HL-60 (cell line): ENCODE measurements around the gene THSD7B.

Experiments used
- DNase-seq, 2 experiments: peaks; one replicate each; pipeline ENCODE4 v3.0.0-alpha.2; 2010 to 2020; ENCODE audit warnings: low read depth in 1 of 2, low spot score in 1 of 2
- H3K27ac ChIP-seq: fragments of 250-450 bp; sonication (Bioruptor Pico); replicated peaks from 2 replicates; pipeline ENCODE4 v1.5.1; 2020; ENCODE audit warnings: mild to moderate bottlenecking, moderate library complexity
- H3K27me3 ChIP-seq: fragments of 250-450 bp; sonication (Bioruptor Pico); 2 replicates; pipeline ENCODE4 v1.5.1; 2021; ENCODE audit warnings: mild to moderate bottlenecking, moderate library complexity; ENCODE audit not compliant: insufficient read depth, poor library complexity, severe bottlenecking
- H3K4me3 ChIP-seq: replicated peaks from 2 replicates; pipeline ENCODE4 v1.5.1; 2011; ENCODE audit warnings: mild to moderate bottlenecking, control low read depth, low read length; ENCODE audit not compliant: insufficient read depth
- GABPA ChIP-seq: IDR thresholded peaks from 2 replicates; pipeline ENCODE4 v1.6.1; 2012; ENCODE audit warnings: low read depth
- POLR2AphosphoS5 ChIP-seq: IDR thresholded peaks from 2 replicates; pipeline ENCODE4 v1.6.1; 2012; ENCODE audit warnings: low read depth
- SPI1 ChIP-seq: IDR thresholded peaks from 2 replicates; pipeline ENCODE4 v1.6.1; 2012; ENCODE audit warnings: low read depth, mild to moderate bottlenecking, borderline replicate concordance
- TF ChIP-seq, protein P1 (sequence below): IDR thresholded peaks from one replicate; pipeline ENCODE4 v1.5.1; 2011; ENCODE audit warnings: low read length, control low read depth, inconsistent platforms; ENCODE audit not compliant: insufficient read depth
- TF ChIP-seq, protein P2 (sequence below): IDR thresholded peaks from 2 replicates; pipeline ENCODE4 v1.6.1; 2012; ENCODE audit warnings: low read depth; ENCODE audit not compliant: insufficient replicate concordance

THSD7B gene

GRCh38 chr2:137715731-137716191, 950.4 kb downstream of the THSD7B start:
- no peak overlapping the region for H3K4me3 ChIP-seq
- no peaks in the 10 kb centered on the region for H3K27me3 ChIP-seq
- DNase-seq = no peak
- no peak for TF ChIP-seq GABPA
- TF ChIP-seq, protein P1, sequence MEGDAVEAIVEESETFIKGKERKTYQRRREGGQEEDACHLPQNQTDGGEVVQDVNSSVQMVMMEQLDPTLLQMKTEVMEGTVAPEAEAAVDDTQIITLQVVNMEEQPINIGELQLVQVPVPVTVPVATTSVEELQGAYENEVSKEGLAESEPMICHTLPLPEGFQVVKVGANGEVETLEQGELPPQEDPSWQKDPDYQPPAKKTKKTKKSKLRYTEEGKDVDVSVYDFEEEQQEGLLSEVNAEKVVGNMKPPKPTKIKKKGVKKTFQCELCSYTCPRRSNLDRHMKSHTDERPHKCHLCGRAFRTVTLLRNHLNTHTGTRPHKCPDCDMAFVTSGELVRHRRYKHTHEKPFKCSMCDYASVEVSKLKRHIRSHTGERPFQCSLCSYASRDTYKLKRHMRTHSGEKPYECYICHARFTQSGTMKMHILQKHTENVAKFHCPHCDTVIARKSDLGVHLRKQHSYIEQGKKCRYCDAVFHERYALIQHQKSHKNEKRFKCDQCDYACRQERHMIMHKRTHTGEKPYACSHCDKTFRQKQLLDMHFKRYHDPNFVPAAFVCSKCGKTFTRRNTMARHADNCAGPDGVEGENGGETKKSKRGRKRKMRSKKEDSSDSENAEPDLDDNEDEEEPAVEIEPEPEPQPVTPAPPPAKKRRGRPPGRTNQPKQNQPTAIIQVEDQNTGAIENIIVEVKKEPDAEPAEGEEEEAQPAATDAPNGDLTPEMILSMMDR = no peak
- TF ChIP-seq POLR2AphosphoS5 = no peak
- TF ChIP-seq, protein P2, sequence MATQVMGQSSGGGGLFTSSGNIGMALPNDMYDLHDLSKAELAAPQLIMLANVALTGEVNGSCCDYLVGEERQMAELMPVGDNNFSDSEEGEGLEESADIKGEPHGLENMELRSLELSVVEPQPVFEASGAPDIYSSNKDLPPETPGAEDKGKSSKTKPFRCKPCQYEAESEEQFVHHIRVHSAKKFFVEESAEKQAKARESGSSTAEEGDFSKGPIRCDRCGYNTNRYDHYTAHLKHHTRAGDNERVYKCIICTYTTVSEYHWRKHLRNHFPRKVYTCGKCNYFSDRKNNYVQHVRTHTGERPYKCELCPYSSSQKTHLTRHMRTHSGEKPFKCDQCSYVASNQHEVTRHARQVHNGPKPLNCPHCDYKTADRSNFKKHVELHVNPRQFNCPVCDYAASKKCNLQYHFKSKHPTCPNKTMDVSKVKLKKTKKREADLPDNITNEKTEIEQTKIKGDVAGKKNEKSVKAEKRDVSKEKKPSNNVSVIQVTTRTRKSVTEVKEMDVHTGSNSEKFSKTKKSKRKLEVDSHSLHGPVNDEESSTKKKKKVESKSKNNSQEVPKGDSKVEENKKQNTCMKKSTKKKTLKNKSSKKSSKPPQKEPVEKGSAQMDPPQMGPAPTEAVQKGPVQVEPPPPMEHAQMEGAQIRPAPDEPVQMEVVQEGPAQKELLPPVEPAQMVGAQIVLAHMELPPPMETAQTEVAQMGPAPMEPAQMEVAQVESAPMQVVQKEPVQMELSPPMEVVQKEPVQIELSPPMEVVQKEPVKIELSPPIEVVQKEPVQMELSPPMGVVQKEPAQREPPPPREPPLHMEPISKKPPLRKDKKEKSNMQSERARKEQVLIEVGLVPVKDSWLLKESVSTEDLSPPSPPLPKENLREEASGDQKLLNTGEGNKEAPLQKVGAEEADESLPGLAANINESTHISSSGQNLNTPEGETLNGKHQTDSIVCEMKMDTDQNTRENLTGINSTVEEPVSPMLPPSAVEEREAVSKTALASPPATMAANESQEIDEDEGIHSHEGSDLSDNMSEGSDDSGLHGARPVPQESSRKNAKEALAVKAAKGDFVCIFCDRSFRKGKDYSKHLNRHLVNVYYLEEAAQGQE = no peak
- no peak for TF ChIP-seq SPI1
- H3K27ac ChIP-seq = no peak overlapping the region

- TF ChIP-seq POLR2AphosphoS5 = no peak
- TF ChIP-seq, protein P1 = no peak
- no peak for TF ChIP-seq SPI1
- TF ChIP-seq, protein P2 = no peak
- TF ChIP-seq GABPA = no peak
- Histone ChIP-seq H3K27ac (no peak overlapping the region), H3K4me3 (no peak overlapping the region), H3K27me3 (no peaks in the 10 kb centered on the region)
- no peak for DNase-seq
Measured at GRCh38 chr2:137718786-137719185, 953.4 kb downstream of the THSD7B start.

- Histone ChIP-seq H3K27me3 (no peaks in the 10 kb centered on the region), H3K27ac (no peak overlapping the region), H3K4me3 (no peak overlapping the region)
- no peak for TF ChIP-seq POLR2AphosphoS5
- TF ChIP-seq, protein P2 = no peak
- TF ChIP-seq, protein P1 = no peak
- no peak for TF ChIP-seq SPI1
- TF ChIP-seq GABPA = no peak
- DNase-seq = no peak
Measured at GRCh38 chr2:137721733-137722132, 956.4 kb downstream of the THSD7B start.
